Memory B cell (primary cell): ENCODE measurements around the gene RPS6KC1.
"Not testable (repeated sequence)": the region's sequence is repeated elsewhere in the genome, so short reads cannot be mapped to it uniquely, and the experiment has no call there.

Experiments
- ATAC-seq: fragments of 150-1000 bp; cut with Tn5 transposase; 2 replicates; pipeline ENCODE4 v1.10.0; 2021; ENCODE audit warnings: low read depth, mild to moderate bottlenecking, moderate library complexity
- DNase-seq, 2 donors: peaks; one replicate each; pipeline ENCODE4 v3.0.0; 2022; ENCODE audit warnings: low spot score in 2 of 2
- H3K27ac Mint-ChIP-seq: one replicate; pipeline ENCODE4 v1.8.0; 2022; ENCODE audit warnings: mild to moderate bottlenecking, moderate library complexity, mixed read lengths
- H3K27me3 Mint-ChIP-seq: one replicate; pipeline ENCODE4 v1.8.0; 2022; ENCODE audit warnings: mixed read lengths
- H3K36me3 Mint-ChIP-seq: one replicate; pipeline ENCODE4 v1.8.0; 2022; ENCODE audit warnings: mild to moderate bottlenecking, mixed read lengths
- H3K4me1 Mint-ChIP-seq: one replicate; pipeline ENCODE4 v1.8.0; 2022; ENCODE audit warnings: mixed read lengths
- H3K4me3 Mint-ChIP-seq: one replicate; pipeline ENCODE4 v1.8.0; 2022; ENCODE audit warnings: mild to moderate bottlenecking, moderate library complexity, mixed read lengths
- H3K9me3 Mint-ChIP-seq: one replicate; pipeline ENCODE4 v1.8.0; 2022; ENCODE audit warnings: mixed read lengths

Gene RPS6KC1

GRCh38 chr1:213107613-213108012 lies 56.6 kb downstream of the RPS6KC1 start:
- no peak for ATAC-seq
- Mint-ChIP-seq H3K9me3 (peaks cover 2% of the 10 kb centered on the region), H3K4me3 (no peak overlapping the region), H3K27ac (no peak overlapping the region), H3K4me1 (peaks cover 12% of the 10 kb centered on the region), H3K27me3 (no peaks in the 10 kb centered on the region), H3K36me3 (peaks cover 14% of the 10 kb centered on the region)
- no peak for DNase-seq

- Mint-ChIP-seq H3K27me3 (no peaks in the 10 kb centered on the region), H3K27ac (peak overlapping the region; percentile 51), H3K9me3 (peaks cover 2% of the 10 kb centered on the region), H3K36me3 (peaks cover 15% of the 10 kb centered on the region), H3K4me3 (no peak overlapping the region), H3K4me1 (peaks cover 8% of the 10 kb centered on the region)
- DNase-seq, result no peak
- no peak for ATAC-seq
Measured at GRCh38 chr1:213110349-213111300, 59.6 kb downstream of the RPS6KC1 start.

- DNase-seq (no peak), ATAC-seq (no peak)
- Mint-ChIP-seq H3K27me3 (no peaks in the 10 kb centered on the region), H3K4me3 (no peak overlapping the region), H3K4me1 (peaks cover 8% of the 10 kb centered on the region), H3K27ac (no peak overlapping the region), H3K36me3 (peaks cover 15% of the 10 kb centered on the region), H3K9me3 (peaks cover 2% of the 10 kb centered on the region)
Measured at GRCh38 chr1:213111502-213111901, 60.5 kb downstream of the RPS6KC1 start.

DNA sequence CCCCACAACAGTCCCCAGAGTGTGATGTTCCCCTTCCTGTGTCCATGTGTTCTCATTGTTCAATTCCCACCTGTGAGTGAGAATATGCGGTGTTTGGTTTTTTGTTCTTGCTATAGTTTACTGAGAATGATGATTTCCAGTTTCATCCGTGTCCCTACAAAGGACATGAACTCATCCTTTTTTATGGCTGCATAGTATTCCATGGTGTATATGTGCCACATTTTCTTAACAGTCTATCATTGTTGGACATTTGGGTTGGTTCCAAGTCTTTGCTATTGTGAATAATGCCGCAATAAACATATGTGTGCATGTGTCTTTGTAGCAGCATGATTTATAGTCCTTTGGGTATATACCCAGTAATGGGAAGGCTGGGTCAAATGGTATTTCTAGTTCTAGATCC lies 61.7 kb downstream of the RPS6KC1 start:
- DNase-seq, H3K4me1 Mint-ChIP-seq, H3K4me3 Mint-ChIP-seq, ATAC-seq, H3K27ac Mint-ChIP-seq, H3K9me3 Mint-ChIP-seq, H3K27me3 Mint-ChIP-seq: not testable (repeated sequence)
- H3K36me3 Mint-ChIP-seq, result peaks cover 11% of the 10 kb centered on the region

DNA sequence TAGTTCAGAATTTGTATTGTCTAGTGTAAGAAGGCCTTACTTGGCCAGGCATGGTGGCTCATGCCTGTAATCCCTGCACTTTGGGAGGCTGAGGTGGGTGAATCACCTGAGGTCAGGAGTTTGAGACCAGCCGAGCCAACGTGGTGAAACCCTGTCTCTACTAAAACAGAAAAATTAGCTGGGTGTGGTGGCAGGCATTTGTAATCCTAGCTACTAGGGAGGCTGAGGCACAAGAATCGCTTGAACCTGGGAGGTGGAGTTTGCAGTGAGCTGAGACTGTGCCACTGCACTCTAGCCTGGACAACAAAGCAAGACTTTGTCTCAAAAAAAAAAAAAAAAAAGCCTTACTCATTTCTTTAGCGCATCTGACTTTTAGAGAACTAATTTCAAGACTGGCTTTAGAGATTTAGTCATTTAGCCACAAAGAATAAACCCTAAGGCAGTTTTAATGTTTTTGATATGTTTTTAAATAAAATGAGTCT lies 66.7 kb downstream of the RPS6KC1 start:
- not testable (repeated sequence) for H3K27me3 Mint-ChIP-seq, ATAC-seq, H3K36me3 Mint-ChIP-seq, H3K4me3 Mint-ChIP-seq, H3K9me3 Mint-ChIP-seq, DNase-seq, H3K27ac Mint-ChIP-seq, H3K4me1 Mint-ChIP-seq

DNA sequence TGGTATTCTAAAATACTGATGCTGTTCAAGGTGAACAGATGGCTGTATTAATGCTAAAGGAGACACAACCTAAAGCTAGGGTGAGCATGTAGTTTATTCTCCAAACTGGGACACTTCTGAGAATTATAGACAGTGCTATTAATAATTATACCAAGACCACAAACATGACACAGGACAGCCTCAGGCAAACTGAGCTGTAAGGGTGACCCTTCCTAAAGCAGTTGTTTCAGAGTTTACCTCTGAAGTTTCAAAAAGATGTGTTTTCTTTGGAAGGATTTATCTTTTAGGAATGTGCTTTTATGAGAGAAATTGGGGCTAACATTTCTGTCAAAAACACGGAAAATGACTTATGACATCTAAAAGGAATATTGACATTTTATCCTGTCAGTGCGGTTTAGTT lies 68.8 kb downstream of the RPS6KC1 start:
- H3K36me3 Mint-ChIP-seq, result peaks cover 7% of the 10 kb centered on the region
- no peaks in the 10 kb centered on the region for H3K27me3 Mint-ChIP-seq
- ATAC-seq, result no peak
- no peak for DNase-seq
- no peaks in the 10 kb centered on the region for H3K4me1 Mint-ChIP-seq
- peak overlapping the region; percentile 56 for H3K27ac Mint-ChIP-seq
- H3K4me3 Mint-ChIP-seq, result no peak overlapping the region
- H3K9me3 Mint-ChIP-seq, result no peaks in the 10 kb centered on the region

GRCh38 chr1:213120386-213120785 lies 69.3 kb downstream of the RPS6KC1 start:
- Mint-ChIP-seq H3K4me3 (no peak overlapping the region), H3K27ac (peak overlapping the region; percentile 56), H3K9me3 (no peaks in the 10 kb centered on the region), H3K4me1 (no peaks in the 10 kb centered on the region), H3K27me3 (no peaks in the 10 kb centered on the region), H3K36me3 (peaks cover 5% of the 10 kb centered on the region)
- ATAC-seq (no peak), DNase-seq (no peak)

DNA sequence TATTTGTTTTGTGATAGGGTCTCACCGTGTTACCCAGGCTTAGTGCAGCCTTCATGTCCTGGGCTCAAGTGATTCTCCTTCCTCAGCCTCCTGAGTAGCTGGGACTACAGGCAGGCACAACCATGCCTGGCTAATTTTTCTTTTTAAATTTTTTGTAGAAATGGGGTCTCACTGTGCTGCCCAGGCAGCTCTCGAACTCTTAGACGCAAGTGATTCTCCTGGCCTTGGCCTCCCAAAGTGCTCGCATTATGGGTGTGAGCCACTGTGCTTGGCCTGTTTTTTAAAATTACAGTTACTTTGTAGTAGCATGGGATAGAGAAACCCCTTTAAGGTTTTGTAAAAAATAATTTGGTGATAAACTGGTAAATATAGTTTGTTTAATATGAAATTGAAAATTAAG lies 69.9 kb downstream of the RPS6KC1 start:
- H3K27ac Mint-ChIP-seq, result no peak overlapping the region
- no peak for DNase-seq
- ATAC-seq, result no peak

GRCh38 chr1:213122514-213122929 lies 71.5 kb downstream of the RPS6KC1 start:
- no peak overlapping the region for H3K27ac Mint-ChIP-seq
- no peak overlapping the region for H3K4me3 Mint-ChIP-seq
- H3K9me3 Mint-ChIP-seq, result no peaks in the 10 kb centered on the region
- H3K36me3 Mint-ChIP-seq, result peaks cover 3% of the 10 kb centered on the region
- no peaks in the 10 kb centered on the region for H3K4me1 Mint-ChIP-seq
- DNase-seq (no peak), ATAC-seq (no peak)
- no peaks in the 10 kb centered on the region for H3K27me3 Mint-ChIP-seq

More for the DNA sequence above, 69.9 kb downstream of the RPS6KC1 start:
- H3K9me3 Mint-ChIP-seq, result no peaks in the 10 kb centered on the region
- H3K36me3 Mint-ChIP-seq, result peaks cover 5% of the 10 kb centered on the region
- no peak overlapping the region for H3K4me3 Mint-ChIP-seq
- H3K4me1 Mint-ChIP-seq, result no peaks in the 10 kb centered on the region
- H3K27me3 Mint-ChIP-seq, result no peaks in the 10 kb centered on the region

GRCh38 chr1:213123087-213123486 lies 72.0 kb downstream of the RPS6KC1 start:
- H3K27ac Mint-ChIP-seq, result no peak overlapping the region
- peaks cover 3% of the 10 kb centered on the region for H3K36me3 Mint-ChIP-seq
- no peaks in the 10 kb centered on the region for H3K27me3 Mint-ChIP-seq
- no peaks in the 10 kb centered on the region for H3K4me1 Mint-ChIP-seq
- ATAC-seq, result no peak
- H3K4me3 Mint-ChIP-seq, result no peak overlapping the region
- no peaks in the 10 kb centered on the region for H3K9me3 Mint-ChIP-seq
- no peak for DNase-seq

DNA sequence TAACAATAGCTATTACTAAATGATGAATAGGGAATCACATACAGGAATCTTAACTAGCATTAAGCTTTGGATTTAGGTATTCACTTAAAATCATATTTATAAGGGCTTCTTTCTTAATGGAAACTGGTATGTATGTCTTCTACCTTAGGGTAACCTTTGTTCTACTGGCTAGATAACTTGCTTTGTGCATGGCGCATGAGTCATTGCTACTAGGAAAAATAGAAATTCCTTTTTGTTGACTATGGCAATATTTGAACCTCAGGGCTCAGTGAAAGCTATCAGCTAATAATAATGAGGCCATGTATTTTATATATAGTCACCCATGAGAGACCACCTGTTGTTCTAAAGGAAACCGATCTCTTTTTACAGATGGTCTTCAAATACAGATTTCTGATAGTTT lies 72.5 kb downstream of the RPS6KC1 start:
- H3K4me1 Mint-ChIP-seq, result no peaks in the 10 kb centered on the region
- H3K27ac Mint-ChIP-seq, result no peak overlapping the region
- no peaks in the 10 kb centered on the region for H3K27me3 Mint-ChIP-seq
- peaks cover 3% of the 10 kb centered on the region for H3K36me3 Mint-ChIP-seq
- H3K4me3 Mint-ChIP-seq, result no peak overlapping the region
- no peaks in the 10 kb centered on the region for H3K9me3 Mint-ChIP-seq
- ATAC-seq, result no peak
- DNase-seq, result no peak

- no peaks in the 10 kb centered on the region for H3K9me3 Mint-ChIP-seq
- no peak for DNase-seq
- H3K4me3 Mint-ChIP-seq, result no peak overlapping the region
- no peak for ATAC-seq
- no peaks in the 10 kb centered on the region for H3K27me3 Mint-ChIP-seq
- no peaks in the 10 kb centered on the region for H3K4me1 Mint-ChIP-seq
- no peak overlapping the region for H3K27ac Mint-ChIP-seq
- H3K36me3 Mint-ChIP-seq, result peaks cover 5% of the 10 kb centered on the region
Measured at GRCh38 chr1:213124590-213124989, 73.5 kb downstream of the RPS6KC1 start.

DNA sequence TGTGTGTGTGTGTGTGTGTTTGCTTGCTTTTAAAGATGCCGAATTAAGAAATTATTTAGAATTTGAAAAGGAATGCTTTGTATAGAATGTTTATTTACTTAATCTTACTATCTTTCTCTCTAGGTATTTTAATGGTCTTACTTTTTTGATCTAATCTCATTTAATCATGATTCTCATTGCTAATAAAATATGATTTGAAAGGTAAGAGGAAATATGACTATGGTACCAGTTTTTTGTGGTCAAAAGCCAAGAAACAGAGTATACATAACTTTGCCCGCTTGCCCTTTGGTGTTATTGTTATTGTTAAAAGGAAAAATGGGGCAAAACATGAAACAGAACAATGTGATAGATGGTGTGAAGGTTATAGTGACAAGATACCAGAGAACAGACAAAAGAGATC lies 74.6 kb downstream of the RPS6KC1 start:
- no peak for ATAC-seq
- Mint-ChIP-seq H3K36me3 (peaks cover 7% of the 10 kb centered on the region), H3K4me3 (no peak overlapping the region), H3K9me3 (no peaks in the 10 kb centered on the region), H3K4me1 (no peaks in the 10 kb centered on the region), H3K27me3 (no peaks in the 10 kb centered on the region), H3K27ac (no peak overlapping the region)
- no peak for DNase-seq

DNA sequence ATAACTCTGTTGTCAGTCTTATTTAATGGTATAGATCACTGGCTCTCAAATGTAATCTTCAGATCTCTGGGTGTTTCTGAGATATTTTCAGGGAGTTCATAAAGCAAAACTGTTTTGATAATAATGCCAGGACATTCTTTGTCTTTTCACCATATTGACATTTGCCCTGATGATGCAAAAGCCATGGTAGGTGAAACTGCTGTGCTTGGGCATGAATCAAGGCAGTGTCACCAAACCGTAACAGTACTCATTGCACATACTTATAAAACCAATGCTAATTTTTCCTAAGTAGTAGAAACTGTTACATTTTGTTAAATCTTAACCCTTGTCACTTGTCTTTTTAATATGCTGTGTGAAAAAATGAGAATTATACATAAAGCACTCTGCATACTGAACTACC lies 76.0 kb downstream of the RPS6KC1 start:
- no peak for ATAC-seq
- H3K4me1 Mint-ChIP-seq, result no peaks in the 10 kb centered on the region
- no peak overlapping the region for H3K4me3 Mint-ChIP-seq

More for the DNA sequence above, 76.0 kb downstream of the RPS6KC1 start:
- DNase-seq, result no peak
- H3K9me3 Mint-ChIP-seq, result no peaks in the 10 kb centered on the region
- H3K27me3 Mint-ChIP-seq, result no peaks in the 10 kb centered on the region
- H3K27ac Mint-ChIP-seq, result no peak overlapping the region
- H3K36me3 Mint-ChIP-seq, result peaks cover 9% of the 10 kb centered on the region
